Limb (tissue), 2 donors: ENCODE results near the gene CYTH1.

ENCODE experiments used
- DNase-seq, 2 donors: peaks; one replicate each; pipeline ENCODE4 v3.0.0-alpha.2; 2016; ENCODE audit errors: extremely low spot score in 2 of 2

CYTH1 gene

GRCh38 chr17:78652913-78653312 lies 129.2 kb downstream of the CYTH1 start:
- DNase-seq = no peak

- DNase-seq = no peak
Observed at GRCh38 chr17:78652024-78652423, 130.0 kb downstream of the CYTH1 start.

- DNase-seq = no peak
Observed at GRCh38 chr17:78651554-78651953, 130.5 kb downstream of the CYTH1 start.

GRCh38 chr17:78650093-78650715 lies 131.9 kb downstream of the CYTH1 start:
- DNase-seq = no peak

GRCh38 chr17:78648293-78648692 lies 133.8 kb downstream of the CYTH1 start:
- DNase-seq = no peak

GRCh38 chr17:78647032-78647431 lies 135.0 kb downstream of the CYTH1 start:
- DNase-seq = no peak

GRCh38 chr17:78645421-78646295 lies 136.4 kb downstream of the CYTH1 start:
- no peak for DNase-seq

- DNase-seq = no peak
Observed at GRCh38 chr17:78644931-78645351, 137.1 kb downstream of the CYTH1 start.

- no peak for DNase-seq
Observed at GRCh38 chr17:78644224-78644623, 137.8 kb downstream of the CYTH1 start.

- DNase-seq = no peak
Observed at GRCh38 chr17:78643326-78643725, 138.7 kb downstream of the CYTH1 start.

- no peak for DNase-seq
Observed at GRCh38 chr17:78642707-78643106, 139.4 kb downstream of the CYTH1 start.

- no peak for DNase-seq
Observed at GRCh38 chr17:78641666-78642065, 140.4 kb downstream of the CYTH1 start.

- no peak for DNase-seq
Observed at GRCh38 chr17:78641243-78641642, 140.8 kb downstream of the CYTH1 start.

- DNase-seq = no peak
Observed at GRCh38 chr17:78640700-78641099, 141.4 kb downstream of the CYTH1 start.

GRCh38 chr17:78637643-78638420 lies 144.2 kb downstream of the CYTH1 start:
- no peak for DNase-seq

GRCh38 chr17:78637146-78637545 lies 144.9 kb downstream of the CYTH1 start:
- DNase-seq = no peak

- DNase-seq = no peak
Observed at GRCh38 chr17:78634154-78634553, 147.9 kb downstream of the CYTH1 start.

- DNase-seq = no peak
Observed at GRCh38 chr17:78629436-78629995, 152.6 kb downstream of the CYTH1 start.

GRCh38 chr17:78628547-78629435 lies 153.3 kb downstream of the CYTH1 start:
- DNase-seq = peak in 1 of 2 donors; percentile 33

- no peak for DNase-seq
Observed at GRCh38 chr17:78624324-78625151, 157.5 kb downstream of the CYTH1 start.
